Natural killer cell (primary cell): ENCODE data around the gene SLC4A5. TPM values are rescaled to one million over a fixed set of nuclear protein-coding genes. Genes with fewer than 3 reads are reported as not detected.

Source experiments
- ATAC-seq, 3 donors: fragments of 150-1000 bp in 2 of 3; fragments of 200-7000 bp in 1 of 3; cut with Tn5 transposase; 1 replicate in 1 of 3; 2 replicates in 2 of 3; pipeline ENCODE4 v1.10.0; 2021; ENCODE audit warnings: mild to moderate bottlenecking in 2 of 3, moderate library complexity in 2 of 3
- DNase-seq, 2 donors: peaks; one replicate each; pipeline versions ENCODE4 v3.0.0 to v3.0.0-alpha.2; 2013 to 2021; ENCODE audit warnings: mixed read lengths in 1 of 2
- H3K27ac ChIP-seq: one replicate; pipeline ENCODE4 v1.5.1; 2013; ENCODE audit warnings: mild to moderate bottlenecking, low read length
- H3K27me3 ChIP-seq: one replicate; pipeline ENCODE4 v1.6.1; 2013; ENCODE audit warnings: low read length; ENCODE audit not compliant: control insufficient read depth, insufficient read depth
- H3K36me3 ChIP-seq: one replicate; pipeline ENCODE4 v1.6.1; 2013; ENCODE audit warnings: low read length; ENCODE audit not compliant: control insufficient read depth, insufficient read depth
- H3K4me1 ChIP-seq: one replicate; pipeline ENCODE4 v1.6.1; 2013; ENCODE audit warnings: low read length; ENCODE audit not compliant: control insufficient read depth, insufficient read depth
- H3K4me3 ChIP-seq: one replicate; pipeline ENCODE4 v1.5.1; 2013; ENCODE audit warnings: low read length
- H3K9me3 ChIP-seq: one replicate; pipeline ENCODE4 v1.6.1; 2013; ENCODE audit warnings: low read length; ENCODE audit not compliant: control insufficient read depth, insufficient read depth
- H3K27ac Mint-ChIP-seq, 2 donors: one replicate each; pipeline ENCODE4 v1.8.0; 2022; ENCODE audit warnings: mild to moderate bottlenecking in 2 of 2, mixed read lengths in 2 of 2, moderate library complexity in 1 of 2
- H3K27me3 Mint-ChIP-seq, 2 donors: one replicate each; pipeline ENCODE4 v1.8.0; 2022; ENCODE audit warnings: low read depth in 2 of 2, mixed read lengths in 2 of 2
- H3K36me3 Mint-ChIP-seq: one replicate; pipeline ENCODE4 v1.8.0; 2022; ENCODE audit warnings: mixed read lengths
- H3K4me1 Mint-ChIP-seq, 2 donors: one replicate each; pipeline ENCODE4 v1.8.0; 2022; ENCODE audit warnings: mixed read lengths in 2 of 2
- H3K4me3 Mint-ChIP-seq: one replicate; pipeline ENCODE4 v1.8.0; 2022; ENCODE audit warnings: mild to moderate bottlenecking, moderate library complexity, mixed read lengths
- H3K9me3 Mint-ChIP-seq, 2 donors: one replicate each; pipeline ENCODE4 v1.8.0; 2022; ENCODE audit warnings: mixed read lengths in 2 of 2
- CTCF ChIP-seq: fragments of 200-600 bp; IDR thresholded peaks from one replicate; pipeline ENCODE4 v1.8.0; 2022; ENCODE audit warnings: antibody characterized with exemption
- WGBS: methylation state at CpG from one replicate; pipeline ENCODE4 v1.1.7; 2013; ENCODE audit warnings: missing lambda C conversion rate; ENCODE audit not compliant: insufficient coverage; 5-methylcytosine and 5-hydroxymethylcytosine counted together
- intact Hi-C: fragments of 100-400 bp; cut with micrococcal nuclease; formaldehyde crosslinking; loops from one replicate; pipeline ENCODE4 v1.14.2; 2022
- total RNA-seq, 4 donors: library from RNA; stranded (reverse); fragments of 120-200 nt in 1 of 4; gene quantifications; one replicate each; pipeline versions ENCODE4 v1.2.3 to v1.2.4, GENCODE V29; 2013 to 2022

SLC4A5 gene
- total RNA-seq, 3 donors from 2014 or later (not counting 1 experiment from before 2014, with no cell fraction given), result 5.3 to 8.4 (median 8.0) TPM

- H3K27ac Mint-ChIP-seq, result no peak overlapping the region
- H3K27ac ChIP-seq, result no peak overlapping the region
Observed at GRCh38 chr2:74181739-74182138, 161.5 kb downstream of the SLC4A5 start.

GRCh38 chr2:74179063-74179865 is 164.0 kb downstream of the SLC4A5 start:
- ATAC-seq (peak; percentile 36 to 39 (median 37)), DNase-seq (no peak)
- Histone ChIP-seq H3K27ac (peak overlapping the region; percentile 94), H3K4me3 (peak overlapping the region; percentile 85), H3K4me1 (peaks cover 31% of the 10 kb centered on the region), H3K36me3 (peaks cover 6% of the 10 kb centered on the region), H3K9me3 (no peaks in the 10 kb centered on the region), H3K27me3 (no peaks in the 10 kb centered on the region)
- peak overlapping the region; percentile 91 to 93 for H3K27ac Mint-ChIP-seq
- H3K36me3 Mint-ChIP-seq, result no peaks in the 10 kb centered on the region
- H3K9me3 Mint-ChIP-seq, result no peaks in the 10 kb centered on the region
- peak; percentile 71 for TF ChIP-seq CTCF
- H3K4me1 Mint-ChIP-seq, result peaks cover 33 to 37% of the 10 kb centered on the region in 2 donors
- H3K27me3 Mint-ChIP-seq, result no peaks in the 10 kb centered on the region
- 58% methylated on average over 21 of the region's 25 CpGs for WGBS
- peak overlapping the region; percentile 89 for H3K4me3 Mint-ChIP-seq
- intact Hi-C loops, result loop anchor here (10.0 kb wide), 1 partner anchor 54 kb away; no protein-coding TSS in a partner anchor

More at GRCh38 chr2:74181739-74182138, 161.5 kb downstream of the SLC4A5 start:
- no peaks in the 10 kb centered on the region for H3K9me3 ChIP-seq
- intact Hi-C loops, result no loop called here
- H3K27me3 Mint-ChIP-seq, result no peaks in the 10 kb centered on the region
- no peak overlapping the region for H3K4me3 ChIP-seq
- H3K27me3 ChIP-seq, result no peaks in the 10 kb centered on the region
- H3K4me3 Mint-ChIP-seq, result no peak overlapping the region
- 19% methylated on average over 7 of the region's 7 CpGs for WGBS
- ATAC-seq (no peak), DNase-seq (peak in 1 of 2 donors; percentile 21)
- no peaks in the 10 kb centered on the region for H3K9me3 Mint-ChIP-seq
- no peaks in the 10 kb centered on the region for H3K36me3 ChIP-seq
- no peak for TF ChIP-seq CTCF
- peaks cover 29% of the 10 kb centered on the region for H3K4me1 ChIP-seq
- H3K4me1 Mint-ChIP-seq, result peaks cover 8 to 13% of the 10 kb centered on the region in 2 donors
- H3K36me3 Mint-ChIP-seq, result no peaks in the 10 kb centered on the region

- peak within 1 kb of the TSS; percentile 89 for H3K4me3 Mint-ChIP-seq
- no peaks in the 10 kb centered on the region for H3K9me3 Mint-ChIP-seq
- under 1% methylated on average over 84 of the region's 84 CpGs for WGBS
- Histone ChIP-seq H3K27ac (peak within 1 kb of the TSS; percentile 94), H3K36me3 (peaks cover 6% of the 10 kb centered on the region), H3K4me3 (peak within 1 kb of the TSS; percentile 85), H3K9me3 (no peaks in the 10 kb centered on the region), H3K4me1 (peaks cover 39% of the 10 kb centered on the region), H3K27me3 (no peaks in the 10 kb centered on the region)
- H3K27ac Mint-ChIP-seq, result peak within 1 kb of the TSS; percentile 91 to 93
- H3K27me3 Mint-ChIP-seq, result no peaks in the 10 kb centered on the region
- peaks cover 36 to 41% of the 10 kb centered on the region in 2 donors for H3K4me1 Mint-ChIP-seq
- no peaks in the 10 kb centered on the region for H3K36me3 Mint-ChIP-seq
- TF ChIP-seq CTCF, result no peak
- intact Hi-C loops, result loop anchor here (1.0 to 10.0 kb wide), 2 partner anchors 20 to 54 kb away; partner anchors contain the start of gene MTHFD2
- peak; percentile 99 for DNase-seq
- peak; percentile 90 to 97 (median 92) for ATAC-seq
Observed at GRCh38 chr2:74178211-74179062, 164.8 kb downstream of the SLC4A5 start, which contains the start of gene MOB1A. Gene MOB1A, minus strand, starts transcription at chr2:74178879. Its CDS starts 205 bp downstream, at chr2:74178674.
